HG03439 (cell line): ENCODE measurements around the gene RAD51B.

Source experiments
- ATAC-seq: cut with Tn5 transposase; IDR thresholded peaks from one replicate; pipeline ENCODE4 v1.9.1; 2021; ENCODE audit warnings: mild to moderate bottlenecking, moderate library complexity; ENCODE audit not compliant: unreplicated experiment

Gene RAD51B

DNA sequence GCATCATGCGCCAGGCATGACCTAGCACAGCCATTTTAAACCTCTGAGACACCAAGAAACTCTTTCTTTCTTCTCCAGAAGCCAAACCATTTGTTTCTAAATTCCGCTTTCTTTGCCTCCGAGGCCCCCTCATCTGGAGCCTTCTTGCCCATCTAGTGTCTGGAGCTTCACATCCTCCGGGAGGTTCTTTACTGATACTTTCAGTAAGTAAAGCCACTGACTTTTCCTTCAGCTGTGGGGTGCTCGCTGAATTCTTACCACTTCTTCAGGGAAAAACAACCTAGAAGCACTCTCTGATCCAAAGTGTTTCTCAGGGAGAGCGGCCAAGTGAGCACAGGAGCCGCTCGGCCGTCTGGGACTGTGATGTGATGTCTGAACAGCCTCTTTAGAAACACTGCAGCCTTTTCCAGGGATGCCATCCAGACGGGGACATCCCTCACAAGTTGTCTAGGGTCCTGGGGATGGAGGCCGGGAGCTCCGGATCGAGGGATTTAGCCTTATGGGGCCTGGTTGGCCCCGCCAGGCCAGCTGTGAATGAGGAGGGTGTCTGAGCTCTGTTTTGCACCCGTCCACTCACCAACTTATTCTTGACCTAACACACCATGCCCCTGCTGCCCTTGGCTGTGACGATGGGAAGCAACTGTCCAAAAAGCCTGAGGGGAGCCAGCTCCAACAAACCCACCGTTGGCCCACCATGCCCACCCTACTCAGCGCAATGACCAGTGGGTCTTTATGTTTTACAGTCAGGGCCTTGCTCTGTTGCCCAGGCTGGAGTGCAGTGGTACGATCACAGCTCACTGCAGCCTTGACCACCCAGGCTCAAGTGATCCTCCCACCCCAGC is 812.7 kb downstream of the RAD51B start:
- no peak for ATAC-seq

DNA sequence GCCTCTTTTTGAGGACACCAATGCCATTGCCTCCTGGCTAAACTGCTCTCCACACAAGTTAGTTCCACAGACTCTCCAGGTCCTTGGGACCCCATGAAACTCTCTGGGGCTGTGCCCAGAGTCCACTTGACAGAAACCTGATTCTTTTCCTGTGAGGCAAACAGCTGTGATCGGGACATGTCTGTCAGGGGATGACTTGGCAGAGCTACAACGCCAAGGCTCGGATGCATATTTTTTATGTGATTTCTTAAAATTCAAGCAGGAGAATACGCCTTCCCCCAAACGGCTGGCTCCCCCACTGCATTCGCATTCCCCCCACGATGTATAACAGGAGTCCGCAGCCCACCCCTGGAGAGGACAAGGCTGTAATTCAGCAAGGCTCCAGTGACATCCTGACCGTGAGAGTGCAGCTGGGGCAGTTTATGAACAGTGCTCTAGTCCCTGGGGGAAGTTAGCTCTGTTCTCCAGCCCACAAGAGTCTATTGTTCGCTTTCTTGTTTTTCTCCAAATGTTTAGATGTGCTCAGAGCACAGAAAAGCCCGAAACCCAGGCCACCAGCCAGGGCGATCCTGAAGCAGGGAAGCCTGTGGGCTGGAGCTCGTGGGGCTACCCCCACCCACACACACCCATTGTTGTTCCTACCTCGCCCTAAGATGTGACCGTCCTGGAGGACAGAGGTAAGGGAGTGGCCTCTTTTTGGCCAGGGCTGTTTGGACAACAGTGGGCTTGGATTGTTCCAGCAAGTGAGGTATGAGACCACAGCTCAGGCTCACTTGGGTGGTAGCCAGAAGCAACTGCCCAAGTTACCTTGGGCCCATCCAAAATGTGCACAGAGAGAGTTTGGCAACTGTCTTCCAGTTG is 813.8 kb downstream of the RAD51B start:
- ATAC-seq: no peak

DNA sequence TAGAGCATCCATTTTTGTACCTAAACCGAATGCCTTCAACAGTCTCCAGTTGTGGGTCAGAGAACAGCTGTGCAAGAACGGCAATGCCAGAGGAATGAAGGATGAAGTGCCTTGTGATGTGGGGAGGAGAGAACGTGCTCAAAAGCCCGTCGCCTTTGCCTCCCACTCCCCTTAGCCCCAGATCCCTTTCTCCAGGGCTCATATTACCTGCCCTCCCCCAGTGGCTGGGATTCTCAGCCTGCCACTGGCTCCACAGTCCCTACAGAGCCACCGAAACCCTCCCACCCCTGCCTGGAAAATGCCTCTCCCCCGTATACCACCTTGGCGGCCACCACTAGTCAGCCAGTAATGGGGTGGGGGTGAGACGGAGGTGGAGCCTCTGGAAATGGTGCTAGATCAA is 814.8 kb downstream of the RAD51B start:
- no peak for ATAC-seq

DNA sequence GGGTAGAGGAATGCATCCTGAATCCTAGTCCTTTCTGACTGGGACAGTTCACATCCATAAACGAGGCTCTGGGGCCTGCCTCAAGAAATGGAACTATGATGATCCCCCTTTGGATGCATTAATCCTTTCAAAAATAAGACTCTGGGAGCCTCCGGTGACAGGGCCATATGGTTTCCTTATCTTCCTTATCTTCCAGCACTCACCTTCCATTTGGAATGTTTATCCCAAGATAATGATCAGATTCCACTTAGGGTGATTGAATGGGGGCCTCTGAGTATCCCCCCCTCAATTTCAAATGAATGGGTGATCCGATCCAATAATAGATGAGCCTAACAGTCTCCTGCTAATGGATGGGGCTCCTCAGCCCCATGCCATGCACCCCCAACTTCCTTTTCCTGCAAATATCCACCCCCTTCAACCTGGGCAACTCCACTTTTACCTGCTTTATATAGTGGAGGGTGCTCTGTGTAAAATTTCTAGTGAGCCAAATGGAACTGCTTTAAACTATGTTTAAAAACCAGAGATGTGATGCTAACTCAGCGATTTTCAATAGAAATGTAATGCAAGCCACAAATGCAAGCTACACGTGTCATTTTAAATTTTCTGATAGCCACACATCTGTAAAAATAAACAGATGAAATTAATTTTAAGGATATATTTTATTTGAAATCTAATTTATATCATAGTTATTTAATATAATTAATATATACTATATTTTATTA is 815.5 kb downstream of the RAD51B start:
- no peak for ATAC-seq

DNA sequence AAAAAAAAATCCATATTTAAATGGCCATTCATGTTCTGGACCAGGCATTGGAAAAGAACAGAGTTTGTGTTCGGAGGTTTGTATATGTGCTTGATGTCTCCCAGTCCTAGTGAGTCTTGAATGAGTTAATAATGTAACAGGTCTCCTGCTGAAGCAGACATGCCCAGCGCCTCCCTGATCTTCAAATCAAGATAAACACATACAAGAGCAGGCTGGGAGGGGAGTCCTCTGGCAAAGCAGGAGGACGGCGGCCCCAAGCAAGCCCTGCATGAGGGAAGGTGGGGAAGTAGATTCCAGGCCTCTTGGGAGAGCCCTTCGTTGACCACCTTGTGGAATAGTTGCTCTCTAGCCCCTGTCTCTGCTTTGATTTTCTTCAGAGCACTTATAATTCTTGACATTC is 817.0 kb downstream of the RAD51B start:
- ATAC-seq: no peak

DNA sequence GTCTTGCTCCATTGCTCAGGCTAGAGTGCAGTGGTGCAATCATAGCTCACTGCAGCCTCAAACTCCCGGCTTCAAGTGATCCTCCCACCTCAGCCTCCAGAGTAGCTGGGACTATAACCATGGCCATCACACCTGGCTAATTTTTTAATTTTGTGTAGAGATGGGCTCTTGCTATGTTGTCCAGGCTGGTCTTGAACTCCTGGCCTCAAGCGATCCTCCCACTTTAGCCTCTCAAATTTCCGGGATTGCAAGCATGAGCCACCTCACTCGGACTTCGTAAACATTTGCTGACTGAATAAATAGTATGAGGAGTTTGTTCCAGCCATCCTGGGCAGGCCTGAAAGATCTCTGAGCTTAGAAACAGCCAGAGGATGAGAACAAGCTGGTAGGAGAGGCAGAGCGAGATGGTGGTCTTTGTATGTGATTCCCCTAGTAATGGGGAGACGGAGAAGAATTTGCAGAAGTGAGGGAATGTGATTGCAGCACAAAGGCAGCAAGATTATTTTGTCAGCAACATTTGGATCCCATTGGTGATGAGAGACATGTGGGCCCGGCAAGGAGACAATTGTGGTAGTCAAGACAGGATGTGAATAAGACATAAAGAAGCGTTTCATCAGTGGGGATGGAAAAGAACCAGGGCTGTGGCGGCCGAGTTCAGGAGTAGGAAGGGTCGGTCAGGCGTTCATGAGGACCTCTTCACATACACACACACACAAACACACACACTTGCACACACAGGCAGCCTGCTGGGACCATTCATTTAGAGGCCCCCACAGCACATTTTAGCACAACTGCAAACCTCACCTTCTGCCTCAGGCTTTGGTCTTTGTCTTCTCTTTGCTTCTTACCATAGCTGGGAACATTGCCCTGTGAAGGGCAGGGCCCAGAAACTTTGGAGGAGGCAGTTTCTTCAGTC is 817.8 kb downstream of the RAD51B start:
- no peak for ATAC-seq

DNA sequence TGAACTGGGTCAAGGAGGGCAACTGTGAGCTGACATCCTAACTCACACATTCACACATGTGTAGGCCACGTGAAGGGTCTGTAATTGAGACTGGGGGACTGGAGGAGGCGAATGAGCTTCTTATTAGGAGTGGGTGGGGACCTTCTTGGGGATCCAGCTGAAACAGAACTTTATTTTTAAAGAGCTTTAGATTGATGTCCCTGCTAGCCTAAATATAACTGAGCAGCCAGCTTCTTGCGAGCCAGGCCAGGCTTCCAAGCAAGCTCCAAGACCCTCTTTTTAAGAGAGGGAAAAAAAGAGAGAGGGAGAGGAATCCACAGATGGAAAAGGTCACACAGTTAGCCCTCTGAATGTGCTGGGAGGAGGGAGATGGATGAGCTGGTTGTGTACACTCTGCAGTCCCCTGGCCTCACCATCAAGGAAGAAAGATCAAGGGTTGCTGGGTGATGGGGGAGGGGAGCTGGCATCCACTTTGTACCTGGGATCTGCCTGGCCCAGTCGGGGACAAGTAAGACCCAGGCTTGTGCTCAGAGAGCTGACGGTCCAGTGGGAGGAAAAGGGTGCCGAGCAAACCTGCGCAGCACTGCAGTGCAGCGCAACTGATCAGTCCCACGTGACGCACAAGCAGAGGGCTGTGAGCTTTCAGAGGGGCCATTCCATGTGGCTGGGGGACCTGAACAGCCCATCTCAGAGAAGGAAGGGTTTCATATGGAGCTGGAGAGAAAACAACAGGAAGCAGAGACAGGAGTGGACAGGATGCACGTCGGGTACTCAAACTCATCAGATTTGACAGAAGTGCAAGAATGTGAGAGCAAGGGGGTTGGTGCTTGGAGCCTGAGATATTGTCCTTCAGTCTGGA is 818.8 kb downstream of the RAD51B start:
- ATAC-seq: no peak

DNA sequence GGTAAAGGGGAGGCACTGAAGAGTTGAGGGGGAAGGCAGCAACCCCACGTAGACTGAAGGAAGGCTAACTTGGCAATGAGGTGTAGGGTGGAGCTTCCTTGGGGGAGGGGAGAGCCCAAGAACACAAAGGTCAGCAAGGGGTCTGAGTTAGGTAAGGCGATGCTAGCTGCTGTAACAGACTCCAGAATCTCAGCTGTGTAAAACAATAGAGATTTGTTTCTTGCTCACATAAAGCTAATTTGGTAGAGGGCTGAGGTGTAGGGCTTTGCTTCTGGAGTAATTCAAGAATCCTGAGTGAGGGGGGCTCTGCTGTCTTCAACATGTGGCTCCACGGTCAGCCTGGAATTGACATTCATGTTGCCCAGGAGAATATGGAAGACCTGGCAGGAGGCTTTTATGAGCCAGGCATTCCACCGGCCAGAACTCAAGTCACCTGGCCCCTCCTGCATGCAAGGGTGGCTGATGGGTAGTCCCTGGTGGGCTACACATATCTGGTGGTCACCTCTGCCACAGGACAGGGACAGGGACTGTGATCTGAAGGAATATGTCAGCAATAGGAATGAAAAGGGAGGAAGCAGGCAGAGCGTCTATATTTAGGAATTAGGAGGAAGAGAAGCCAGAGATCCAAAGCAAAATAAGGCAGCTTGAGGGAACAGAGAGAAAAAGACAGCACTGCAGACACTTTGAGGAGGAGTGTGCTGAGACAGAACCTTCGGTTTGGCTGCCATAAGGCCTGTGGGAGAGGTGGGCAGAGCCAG is 819.6 kb downstream of the RAD51B start:
- no peak for ATAC-seq

DNA sequence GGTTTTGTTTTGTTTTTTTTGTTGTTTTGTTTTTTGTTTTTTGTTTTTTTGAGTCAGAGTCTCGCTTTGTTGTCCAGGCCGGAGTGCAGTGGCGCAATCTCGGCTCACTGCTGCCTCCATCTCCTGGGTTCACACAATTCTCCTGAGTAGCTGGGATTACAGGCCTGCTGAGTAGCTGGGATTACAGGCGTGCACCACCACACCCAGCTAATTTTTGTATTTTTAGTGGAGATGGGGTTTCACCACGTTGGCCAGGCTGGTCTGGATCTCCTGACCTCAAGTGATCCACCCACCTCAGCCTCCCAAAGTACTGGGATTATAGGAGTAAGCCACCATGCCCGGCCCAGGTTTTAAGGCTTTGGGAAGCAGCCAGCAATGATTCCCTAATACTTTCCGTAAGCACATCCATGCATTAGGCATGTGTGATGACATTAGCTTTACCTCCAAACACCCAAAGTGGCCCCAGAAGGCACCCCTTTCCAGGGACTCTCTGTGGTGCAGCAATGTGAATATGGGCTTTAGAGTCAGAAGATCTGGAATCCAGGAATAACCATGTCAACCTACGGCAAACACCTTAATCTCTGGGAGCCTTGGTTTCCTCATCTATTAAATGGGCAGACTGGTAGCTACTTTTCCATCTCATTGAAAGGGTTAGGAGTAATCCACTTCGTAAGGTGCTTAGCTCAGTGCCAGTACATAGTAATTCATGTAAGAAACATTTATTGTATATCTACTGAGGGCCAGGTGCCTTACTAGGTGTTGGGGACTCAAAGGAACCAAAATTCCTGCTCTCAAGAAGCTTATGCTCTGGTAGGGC is 820.4 kb downstream of the RAD51B start:
- ATAC-seq: no peak

DNA sequence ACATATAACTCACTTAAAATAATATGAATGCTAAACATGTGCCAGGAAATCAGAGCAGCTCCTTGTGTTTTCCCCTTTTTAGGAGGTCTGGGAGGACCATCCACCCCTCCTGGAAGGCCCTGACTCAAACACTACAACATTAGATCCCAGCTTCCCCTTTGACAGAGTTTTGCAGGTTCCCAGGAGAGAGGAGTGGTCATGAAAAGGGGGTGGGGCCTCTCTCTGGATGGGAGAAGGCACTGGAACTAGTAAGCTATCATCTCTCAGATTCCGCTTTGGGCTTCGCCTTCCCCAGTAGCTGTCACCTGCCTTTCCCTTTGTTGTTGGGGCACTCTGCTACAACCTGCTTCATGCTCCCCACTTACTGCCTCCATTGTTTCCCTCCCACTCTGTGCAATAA is 824.1 kb downstream of the RAD51B start:
- ATAC-seq: no peak

DNA sequence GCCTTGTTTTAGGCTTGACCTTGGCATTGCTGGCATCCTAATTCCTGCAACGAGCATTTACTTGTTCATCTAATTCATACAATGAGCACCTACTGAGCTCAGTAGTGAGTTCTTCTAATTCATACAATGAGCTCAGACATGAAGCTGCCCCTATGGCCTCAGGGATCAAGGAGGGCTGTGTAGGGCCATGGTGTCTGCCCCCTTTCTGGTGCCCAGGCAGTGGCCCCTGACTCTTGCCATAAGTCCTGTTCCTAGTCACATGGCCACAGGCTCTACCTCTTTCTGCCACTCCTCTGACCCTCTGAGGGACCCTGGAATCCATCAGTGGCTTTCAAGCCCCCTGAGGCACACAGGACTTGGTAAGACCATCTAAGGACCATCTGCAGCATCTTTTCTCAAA is 824.5 kb downstream of the RAD51B start:
- ATAC-seq: no peak

DNA sequence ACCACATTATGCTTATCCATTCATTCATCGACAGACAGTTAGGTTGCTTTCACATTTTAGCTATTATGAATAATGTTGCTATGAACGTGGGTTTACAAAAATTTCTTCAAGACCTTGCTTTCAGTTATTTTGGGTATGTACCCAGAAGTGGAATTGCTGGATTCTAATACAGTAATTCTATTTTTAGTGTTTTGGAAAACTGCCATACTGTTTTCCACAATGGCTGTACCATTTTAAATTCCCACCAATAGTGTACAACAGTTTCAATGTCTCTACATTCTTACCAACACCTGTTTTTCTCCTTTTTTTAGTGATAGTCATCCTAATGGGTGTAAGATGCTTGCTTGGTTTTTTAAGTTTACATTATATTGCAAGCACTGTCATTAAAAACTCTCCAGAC is 825.8 kb downstream of the RAD51B start:
- ATAC-seq: no peak

DNA sequence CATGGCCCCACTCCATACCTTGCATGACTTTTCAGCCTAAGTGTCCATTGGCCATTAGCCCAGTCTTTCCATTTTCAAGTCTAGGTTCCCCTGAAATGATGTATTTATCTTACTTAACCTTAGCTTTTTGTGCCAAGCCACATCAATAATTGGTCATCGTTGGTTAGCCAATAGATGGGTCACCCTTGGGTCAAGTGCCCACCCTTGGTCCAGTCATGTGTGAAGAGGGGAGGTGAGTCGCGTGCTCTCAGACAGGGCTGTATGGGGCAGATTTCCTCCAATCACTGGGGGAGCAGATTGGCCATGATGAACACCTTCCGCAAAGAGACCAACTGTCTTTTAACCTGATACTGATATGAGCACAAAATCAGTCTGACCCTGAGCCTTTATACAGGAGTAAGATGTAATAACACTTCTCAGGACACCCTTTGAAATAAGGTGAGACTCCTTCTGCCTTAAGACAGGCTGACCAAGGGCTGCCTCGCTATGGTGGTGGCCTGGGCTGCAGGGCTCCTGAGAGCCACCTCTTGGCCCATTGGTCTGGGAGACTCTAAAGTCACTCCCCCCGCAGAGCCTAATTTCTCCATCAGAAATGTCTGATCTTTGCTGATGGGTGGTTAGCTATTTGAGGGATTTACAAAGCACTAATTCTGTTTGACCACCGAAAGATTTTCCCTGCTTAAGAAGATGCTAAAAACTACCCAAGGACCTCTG is 830.1 kb downstream of the RAD51B start:
- no peak for ATAC-seq

DNA sequence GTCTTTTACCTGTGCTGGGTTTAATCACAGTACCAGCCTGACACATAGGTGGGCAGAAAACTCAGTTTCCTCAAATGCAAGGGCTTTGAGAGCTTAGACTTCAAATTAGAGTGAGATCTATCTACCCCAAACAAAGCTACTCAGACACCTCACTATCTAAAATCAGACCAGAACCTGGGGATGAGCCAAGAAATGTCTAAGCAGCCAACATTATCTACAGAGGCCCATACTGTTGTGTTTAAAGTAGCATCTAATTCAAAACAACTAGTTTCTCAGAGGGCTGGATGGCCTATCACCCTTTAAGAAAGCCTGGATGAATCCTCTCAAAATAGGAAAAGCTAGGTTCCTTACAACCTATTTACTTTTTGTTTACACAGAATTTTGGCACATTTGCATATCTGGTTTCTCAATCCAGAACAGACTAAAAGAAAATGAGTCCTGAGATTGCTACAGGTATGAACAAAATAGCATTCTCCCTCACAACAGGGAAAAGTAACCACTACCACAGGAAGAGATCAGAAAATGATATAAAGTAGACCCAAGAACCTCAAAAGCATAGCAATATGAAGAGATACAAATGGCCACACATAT is 830.9 kb downstream of the RAD51B start:
- ATAC-seq: no peak

DNA sequence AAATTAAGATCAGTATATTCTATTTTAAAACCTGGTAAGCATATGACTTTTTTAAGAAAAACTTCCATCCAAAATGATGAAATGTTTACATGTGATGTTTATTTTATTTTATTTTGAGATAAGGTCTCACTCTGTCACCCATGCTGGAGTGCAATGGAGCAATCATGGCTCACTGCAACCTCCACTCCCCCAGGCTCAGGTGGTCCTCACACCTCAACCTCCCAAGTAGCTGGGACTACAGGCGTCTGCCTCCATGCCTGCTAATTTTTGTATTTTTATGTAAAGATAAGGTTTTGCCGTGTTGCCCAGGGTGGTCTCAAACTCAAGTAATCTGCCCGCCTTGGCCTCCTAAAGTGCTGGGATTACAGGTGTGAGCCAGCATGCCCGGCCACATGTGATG is 831.5 kb downstream of the RAD51B start:
- no peak for ATAC-seq

DNA sequence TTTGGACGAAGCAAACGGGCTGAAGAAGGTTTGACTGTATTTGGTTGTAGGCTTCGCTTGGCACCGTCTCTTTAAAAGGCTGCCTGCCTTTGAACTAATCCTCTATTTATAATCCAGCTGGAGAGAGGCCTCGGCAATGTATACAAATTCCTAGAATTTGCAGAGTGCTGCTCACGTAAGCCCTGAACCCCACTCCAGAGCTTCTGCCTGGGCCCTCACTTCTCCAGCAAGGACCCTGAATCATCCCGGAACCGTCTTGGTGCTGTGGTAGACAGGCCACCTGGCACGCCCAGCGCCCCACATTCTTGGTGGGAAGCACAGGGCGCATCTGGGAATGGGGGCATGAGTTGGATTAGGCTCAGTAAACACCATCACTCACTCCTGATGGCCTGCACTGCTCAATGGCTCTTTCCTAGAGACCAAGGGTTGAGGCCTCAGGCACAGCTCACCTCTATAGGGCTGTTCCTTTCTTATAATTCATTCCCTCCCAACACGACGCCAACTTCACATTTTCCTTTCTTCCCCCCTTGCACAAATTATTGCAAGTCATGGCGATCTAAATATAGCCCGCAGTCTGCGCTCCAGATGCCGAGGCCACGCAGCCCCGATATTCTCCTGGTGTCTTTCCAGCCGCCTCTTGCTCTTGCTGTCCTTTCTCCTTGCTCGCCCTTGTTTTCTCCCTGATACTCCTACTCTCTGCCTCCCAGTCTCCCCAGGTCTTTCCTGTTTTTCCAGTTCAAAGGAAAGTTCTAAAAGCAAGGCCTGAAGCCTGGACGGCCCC is 832.3 kb downstream of the RAD51B start:
- no peak for ATAC-seq
